ENCODE results near the gene GLYR1. TPM values are rescaled to one million over a fixed set of nuclear protein-coding genes. Genes with fewer than 3 reads are reported as not detected.

Gene GLYR1
- total RNA-seq, 4 donors from 2014 or later = 81.8 to 111 (median 98.8) TPM

DNA sequence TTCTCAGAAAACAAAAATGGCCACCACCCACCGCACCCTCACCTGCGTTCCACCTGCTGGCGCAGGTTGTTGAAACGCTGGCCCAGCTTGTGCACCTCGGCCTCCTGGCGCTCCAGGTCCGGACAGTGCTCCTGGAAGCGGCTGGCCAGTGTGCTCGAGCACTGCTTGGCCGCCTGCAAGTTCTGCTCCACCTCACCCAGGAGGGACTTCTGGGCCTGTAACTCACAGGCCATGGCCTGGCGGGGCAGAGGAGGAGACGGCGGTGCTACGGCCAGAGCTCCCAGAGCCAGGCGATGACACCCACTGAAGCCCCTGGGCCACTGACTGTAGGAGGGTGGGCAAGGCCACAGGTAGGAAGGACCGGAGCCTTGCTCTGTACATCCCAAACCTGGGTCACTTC lies 43.6 kb upstream of the GLYR1 start:
- DNase-seq (ENCODE audit: extremely low spot score) = no peak
- TF ChIP-seq POLR2A (IDR thresholded peaks at IDR 0.05; ENCODE audit: low read depth) (no peak), EP300 (IDR thresholded peaks at IDR 0.05) (no peak)
- H3K27me3 ChIP-seq = no peaks in the 10 kb centered on the region
- H3K27ac ChIP-seq (replicated peaks in 1 of 4) = no peak overlapping the region
- intact Hi-C loops (cut with DNase I) = no loop called here
- peaks cover 26 to 94% (median 53%) of the 10 kb centered on the region in 4 donors for H3K36me3 ChIP-seq
- H3K4me1 ChIP-seq = peaks cover 10 to 19% (median 14%) of the 10 kb centered on the region in 4 donors
- H3K4me3 ChIP-seq = no peak overlapping the region
- no peaks in the 10 kb centered on the region for H3K9me3 ChIP-seq
- WGBS = 89% methylated on average over 13 of the region's 16 CpGs

- no peak overlapping the region for H3K4me3 ChIP-seq
- TF ChIP-seq CTCF (IDR thresholded peaks at IDR 0.05) = no peak
- no peak for TF ChIP-seq POLR2A (IDR thresholded peaks at IDR 0.05; ENCODE audit: low read depth)
- TF ChIP-seq POLR2AphosphoS5 (IDR thresholded peaks at IDR 0.05) = no peak
- no peak for TF ChIP-seq EP300 (IDR thresholded peaks at IDR 0.05)
- H3K27me3 ChIP-seq = no peaks in the 10 kb centered on the region
- intact Hi-C loops (cut with DNase I) = no loop called here
- WGBS = no CpG with 5 or more reads among the region's 11 CpGs
- peaks cover 32 to 94% (median 58%) of the 10 kb centered on the region in 4 donors for H3K36me3 ChIP-seq
- peaks cover 10 to 19% (median 14%) of the 10 kb centered on the region in 4 donors for H3K4me1 ChIP-seq
- H3K27ac ChIP-seq (replicated peaks in 1 of 4) = no peak overlapping the region
- no peaks in the 10 kb centered on the region for H3K9me3 ChIP-seq
- no peak for DNase-seq (ENCODE audit: extremely low spot score)
Observed at GRCh38 chr16:4890026-4890425, 42.9 kb upstream of the GLYR1 start.

GRCh38 chr16:4888428-4889135 lies 41.5 kb upstream of the GLYR1 start:
- Histone ChIP-seq H3K4me1 (peaks cover 10 to 19% (median 14%) of the 10 kb centered on the region in 4 donors), H3K9me3 (no peaks in the 10 kb centered on the region), H3K4me3 (no peak overlapping the region), H3K27ac (replicated peaks in 1 of 4) (no peak overlapping the region), H3K27me3 (no peaks in the 10 kb centered on the region), H3K36me3 (peaks cover 47 to 94% (median 69%) of the 10 kb centered on the region in 4 donors)
- no peak for DNase-seq (ENCODE audit: extremely low spot score)
- 86% methylated on average over 9 of the region's 9 CpGs for WGBS
- no peak for TF ChIP-seq POLR2A (IDR thresholded peaks at IDR 0.05; ENCODE audit: low read depth)
- TF ChIP-seq CTCF (IDR thresholded peaks at IDR 0.05) = no peak
- TF ChIP-seq EP300 (IDR thresholded peaks at IDR 0.05) = no peak
- TF ChIP-seq POLR2AphosphoS5 (IDR thresholded peaks at IDR 0.05) = no peak
- intact Hi-C loops (cut with DNase I) = no loop called here

GRCh38 chr16:4886151-4886550 lies 39.1 kb upstream of the GLYR1 start:
- Histone ChIP-seq H3K4me3 (no peak overlapping the region), H3K4me1 (peaks cover 11 to 17% (median 14%) of the 10 kb centered on the region in 4 donors), H3K27ac (replicated peaks in 1 of 4) (no peak overlapping the region), H3K27me3 (no peaks in the 10 kb centered on the region), H3K36me3 (peaks cover 68 to 96% (median 87%) of the 10 kb centered on the region in 4 donors), H3K9me3 (no peaks in the 10 kb centered on the region)
- TF ChIP-seq EP300 (IDR thresholded peaks at IDR 0.05) (no peak), POLR2A (IDR thresholded peaks at IDR 0.05; ENCODE audit: low read depth) (no peak), POLR2AphosphoS5 (IDR thresholded peaks at IDR 0.05) (no peak), CTCF (IDR thresholded peaks at IDR 0.05) (no peak)
- no peak for DNase-seq (ENCODE audit: extremely low spot score)
- intact Hi-C loops (cut with DNase I) = no loop called here
- WGBS = 97% methylated on average over 5 of the region's 5 CpGs

- 94% methylated on average over 44 of the region's 45 CpGs for WGBS
- peaks cover 11 to 17% (median 14%) of the 10 kb centered on the region in 4 donors for H3K4me1 ChIP-seq
- no peaks in the 10 kb centered on the region for H3K9me3 ChIP-seq
- H3K27ac ChIP-seq (replicated peaks in 1 of 4) = no peak overlapping the region
- peaks cover 77 to 96% (median 90%) of the 10 kb centered on the region in 4 donors for H3K36me3 ChIP-seq
- TF ChIP-seq POLR2AphosphoS5 (IDR thresholded peaks at IDR 0.05) (no peak), CTCF (IDR thresholded peaks at IDR 0.05) (no peak), EP300 (IDR thresholded peaks at IDR 0.05) (no peak), POLR2A (IDR thresholded peaks at IDR 0.05; ENCODE audit: low read depth) (no peak)
- no peaks in the 10 kb centered on the region for H3K27me3 ChIP-seq
- H3K4me3 ChIP-seq = no peak overlapping the region
- DNase-seq (ENCODE audit: extremely low spot score) = no peak
- intact Hi-C loops (cut with DNase I) = no loop called here
Observed at GRCh38 chr16:4884972-4885874, 38.1 kb upstream of the GLYR1 start.

Data from esophagus muscularis mucosa (tissue), 4 donors.